Kidney (tissue), 14 donors: ENCODE data around the gene RNU7-1. TPM values are rescaled to one million over a fixed set of nuclear protein-coding genes. Genes with fewer than 3 reads are reported as not detected.

Experiments
- DNase-seq, 5 donors: peaks; one replicate each; pipeline ENCODE4 v3.0.0-alpha.2; 2013 to 2020
- FAIRE-seq: peaks from 2 replicates; lab custom pipeline; 2012; peaks lifted over from hg19 to GRCh38; lab: Jason Lieb, UNC
- H3K27ac ChIP-seq, 2 donors: one replicate each; pipeline ENCODE4 v1.7.0; 2013; ENCODE audit warnings: low read depth in 2 of 2, low read length in 2 of 2, inconsistent platforms in 1 of 2
- H3K27me3 ChIP-seq: one replicate; pipeline ENCODE4 v1.7.1; 2013; ENCODE audit warnings: low read length, inconsistent platforms; ENCODE audit not compliant: control insufficient read depth, insufficient read depth
- H3K36me3 ChIP-seq, 3 donors: one replicate each; pipeline versions ENCODE4 v1.7.0 to v1.7.1; 2013; ENCODE audit warnings: low read length in 3 of 3, control low read depth in 1 of 3, inconsistent platforms in 1 of 3; ENCODE audit not compliant: insufficient read depth in 3 of 3, control insufficient read depth in 2 of 3
- H3K4me1 ChIP-seq, 3 donors: one replicate each; pipeline versions ENCODE4 v1.7.0 to v1.7.1; 2013; ENCODE audit warnings: low read length in 3 of 3, inconsistent platforms in 1 of 3, low read depth in 1 of 3; ENCODE audit not compliant: control insufficient read depth in 2 of 3, insufficient read depth in 2 of 3
- H3K4me3 ChIP-seq, 3 donors: one replicate each; pipeline versions ENCODE4 v1.7.0 to v1.8.1; 2013; ENCODE audit warnings: low read length in 3 of 3, control low read depth in 1 of 3, inconsistent platforms in 1 of 3
- H3K9ac ChIP-seq, 3 donors: one replicate each; pipeline versions ENCODE4 v1.7.0 to v1.7.1; 2013; ENCODE audit warnings: low read length in 3 of 3, control low read depth in 1 of 3, inconsistent platforms in 1 of 3
- H3K9me3 ChIP-seq, 3 donors: one replicate each; pipeline versions ENCODE4 v1.7.0 to v1.7.1; 2013; ENCODE audit warnings: low read length in 3 of 3, control low read depth in 1 of 3, inconsistent platforms in 1 of 3; ENCODE audit not compliant: control insufficient read depth in 2 of 3, insufficient read depth in 1 of 3
- CTCF ChIP-seq: IDR thresholded peaks from 3 replicates; pipeline ENCODE4 v1.5.1; 2012; ENCODE audit warnings: mild to moderate bottlenecking, moderate library complexity, borderline replicate concordance; ENCODE audit not compliant: insufficient read depth; ENCODE audit errors: extremely low read depth
- intact Hi-C: fragments of 100-400 bp; cut with DNase I; formaldehyde crosslinking; loops from one replicate; pipeline ENCODE4 v1.11.1; 2022
- microRNA-seq: library from miRNA; unstranded; fragments of <30 nt; microRNA quantifications from one replicate; pipeline ENCODE4 v1.2.0, GENCODE V29; 2020
- polyA plus RNA-seq: library from polyadenylated mRNA; stranded (reverse); fragments of 350-450 nt; fragmentation: Illumina TruSeq; extraction: RNeasy Lipid Tissue Mini Kit (QIAGEN cat#74804); gene quantifications from one replicate; pipeline ENCODE4 v1.2.3, GENCODE V29; 2014; ENCODE audit warnings: low read depth, low replicate concordance; ENCODE audit not compliant: insufficient read depth
- total RNA-seq: library from RNA; stranded (reverse); fragmentation: NEBNext Ultra II Directional; extraction: Animal tissue kit (Norgen Biotek cat#: 25700); gene quantifications from one replicate; pipeline ENCODE4 v1.2.1, GENCODE V29; 2021
- donor health status: control.
- donor health status: control.
- donor health status: control.
- donor health status: control.
- donor health status: control.
- donor health status: DM: yes; HTN: yes; CAD: no.
- donor health status: Normal renal cell carcinoma (clear cell type).

Gene RNU7-1
- total and polyA plus RNA-seq, 2 donors from 2014 or later, result not detected

- TF ChIP-seq CTCF, result no peak
- H3K4me3 ChIP-seq, result no peak overlapping the region
- DNase-seq, result no peak
Observed at GRCh38 chr12:6982532-6982931, 38.9 kb downstream of the RNU7-1 start.

DNA sequence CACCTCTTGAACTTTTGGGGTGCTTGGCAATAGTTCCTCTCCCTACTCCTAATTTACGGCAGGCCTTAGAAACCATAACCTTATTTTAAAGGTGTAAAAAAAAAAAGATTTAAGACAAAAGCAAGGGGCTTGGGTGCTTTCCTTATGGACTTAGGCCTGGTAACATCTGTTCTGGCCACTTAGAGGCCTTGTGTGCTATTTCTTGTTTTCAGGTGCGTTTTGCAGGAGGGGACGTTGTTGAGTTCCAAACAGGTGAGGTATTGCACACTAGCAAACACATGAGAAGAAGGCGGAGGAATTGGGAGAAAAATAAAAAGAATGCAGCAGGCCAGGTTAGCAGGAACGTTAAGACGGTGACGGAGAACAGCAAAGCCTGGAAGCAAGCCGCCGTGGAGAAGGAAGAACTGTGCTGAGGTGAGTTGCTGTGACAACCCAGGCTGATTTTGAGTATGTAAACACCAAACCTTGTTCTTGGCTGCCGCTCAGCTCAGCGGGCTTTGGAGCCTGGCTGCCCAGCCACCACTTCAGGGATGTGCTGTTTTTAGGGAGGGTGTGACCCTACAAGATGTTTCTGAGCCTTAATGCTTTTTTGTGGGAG, 44.4 kb downstream of the RNU7-1 start:
- H3K4me3 ChIP-seq, result no peak overlapping the region
- no peaks in the 10 kb centered on the region for H3K27me3 ChIP-seq
- peaks cover 5 to 10% (median 5%) of the 10 kb centered on the region in 3 donors for H3K36me3 ChIP-seq
- no peaks in the 10 kb centered on the region for H3K9me3 ChIP-seq
- H3K27ac ChIP-seq, result no peak overlapping the region
- no peaks in the 10 kb centered on the region for H3K4me1 ChIP-seq
- no peak for FAIRE-seq
- no peak overlapping the region for H3K9ac ChIP-seq
- no peak for TF ChIP-seq CTCF
- no peak for DNase-seq
- intact Hi-C loops, result no loop called here

More at GRCh38 chr12:6982532-6982931, 38.9 kb downstream of the RNU7-1 start:
- H3K27ac ChIP-seq, result no peak overlapping the region
- FAIRE-seq, result no peak
- H3K27me3 ChIP-seq, result no peaks in the 10 kb centered on the region
- H3K4me1 ChIP-seq, result no peaks in the 10 kb centered on the region
- intact Hi-C loops, result no loop called here
- peaks cover 4 to 32% (median 30%) of the 10 kb centered on the region in 3 donors for H3K36me3 ChIP-seq
- no peak overlapping the region for H3K9ac ChIP-seq
- no peaks in the 10 kb centered on the region for H3K9me3 ChIP-seq

Small RNAs within 50 kb of the gene (microRNA-seq; reads per million reads assigned to microRNA genes)
- gene MIR141 (305 reads per million, percentile 68 among the genes with 10 or more reads in this experiment), gene MIR200C (3,315 reads per million, percentile 89 among the genes with 10 or more reads in this experiment)

Other genes with a start within 250 kb of the RNU7-1 start
- gene PIANP, start 243.0 kb upstream of the RNU7-1 start, total RNA-seq, result 0.63 TPM
- gene PIANP, start 243.0 kb upstream of the RNU7-1 start, polyA plus RNA-seq, result 0.45 TPM
- 71.9 TPM for gene COPS7A, start 219.8 kb upstream of the RNU7-1 start, total RNA-seq
- gene COPS7A, start 219.8 kb upstream of the RNU7-1 start, polyA plus RNA-seq, result 94.1 TPM
- gene MLF2, start 190.7 kb upstream of the RNU7-1 start, total RNA-seq, result 141 TPM
- gene MLF2, start 190.7 kb upstream of the RNU7-1 start, polyA plus RNA-seq, result 289 TPM
- 269 TPM for gene PTMS, start 177.5 kb upstream of the RNU7-1 start, total RNA-seq
- gene PTMS, start 177.5 kb upstream of the RNU7-1 start, polyA plus RNA-seq, result 590 TPM
- 1.3 TPM for gene LAG3, start 171.3 kb upstream of the RNU7-1 start, total RNA-seq
- gene LAG3, start 171.3 kb upstream of the RNU7-1 start, polyA plus RNA-seq, result not detected
- gene CD4, start 154.3 kb upstream of the RNU7-1 start, total RNA-seq, result 38.1 TPM
- gene CD4, start 154.3 kb upstream of the RNU7-1 start, polyA plus RNA-seq, result 12.2 TPM
- 5.0 TPM for gene GPR162, start 122.0 kb upstream of the RNU7-1 start, total RNA-seq
- gene GPR162, start 122.0 kb upstream of the RNU7-1 start, polyA plus RNA-seq, result 9.8 TPM
- gene P3H3, start 115.4 kb upstream of the RNU7-1 start, total RNA-seq, result 17.0 TPM
- gene P3H3, start 115.4 kb upstream of the RNU7-1 start, polyA plus RNA-seq, result 18.5 TPM
- gene GNB3, start 102.9 kb upstream of the RNU7-1 start, total RNA-seq, result 2.6 TPM
- 1.4 TPM for gene GNB3, start 102.9 kb upstream of the RNU7-1 start, polyA plus RNA-seq
- 1.3 TPM for gene CDCA3, start 92.5 kb upstream of the RNU7-1 start, total RNA-seq
- gene CDCA3, start 92.5 kb upstream of the RNU7-1 start, polyA plus RNA-seq, result 2.1 TPM
- 75.5 TPM for gene USP5, start 91.7 kb upstream of the RNU7-1 start, total RNA-seq
- gene USP5, start 91.7 kb upstream of the RNU7-1 start, polyA plus RNA-seq, result 52.3 TPM
- 437 TPM for gene TPI1, start 76.3 kb upstream of the RNU7-1 start, total RNA-seq
- gene TPI1, start 76.3 kb upstream of the RNU7-1 start, polyA plus RNA-seq, result 1,220 TPM
- gene SPSB2, start 70.5 kb upstream of the RNU7-1 start, total RNA-seq, result 19.0 TPM
- 21.3 TPM for gene SPSB2, start 70.5 kb upstream of the RNU7-1 start, polyA plus RNA-seq
- 16.6 TPM for gene LRRC23, start 39.0 kb upstream of the RNU7-1 start, total RNA-seq
- gene LRRC23, start 39.0 kb upstream of the RNU7-1 start, polyA plus RNA-seq, result 19.7 TPM
- gene ENO2, start 29.2 kb upstream of the RNU7-1 start, total RNA-seq, result 35.7 TPM
- 10.3 TPM for gene ENO2, start 29.2 kb upstream of the RNU7-1 start, polyA plus RNA-seq
- 119 TPM for gene ATN1, start 15.9 kb upstream of the RNU7-1 start, total RNA-seq
- gene ATN1, start 15.9 kb upstream of the RNU7-1 start, polyA plus RNA-seq, result 34.2 TPM
- gene C12orf57, start 206 bp downstream of the RNU7-1 start, total RNA-seq, result 175 TPM
- gene C12orf57, start 206 bp downstream of the RNU7-1 start, polyA plus RNA-seq, result 336 TPM
- gene PTPN6, start 7.5 kb downstream of the RNU7-1 start, total RNA-seq, result 70.8 TPM
- gene PTPN6, start 7.5 kb downstream of the RNU7-1 start, polyA plus RNA-seq, result 38.0 TPM
- 141 TPM for gene PHB2, start 26.8 kb downstream of the RNU7-1 start, total RNA-seq
- 222 TPM for gene PHB2, start 26.8 kb downstream of the RNU7-1 start, polyA plus RNA-seq
- 50.3 TPM for gene EMG1, start 27.1 kb downstream of the RNU7-1 start, total RNA-seq
- gene EMG1, start 27.1 kb downstream of the RNU7-1 start, polyA plus RNA-seq, result 74.3 TPM
- 77.8 TPM for gene LPCAT3, start 74.7 kb downstream of the RNU7-1 start, total RNA-seq
- 59.2 TPM for gene LPCAT3, start 74.7 kb downstream of the RNU7-1 start, polyA plus RNA-seq
- gene C1S, start 116.9 kb downstream of the RNU7-1 start, total RNA-seq, result 402 TPM
- 81.2 TPM for gene C1S, start 116.9 kb downstream of the RNU7-1 start, polyA plus RNA-seq
- 514 TPM for gene C1R, start 148.6 kb downstream of the RNU7-1 start, total RNA-seq
- 183 TPM for gene C1R, start 148.6 kb downstream of the RNU7-1 start, polyA plus RNA-seq
- gene C1RL, start 165.4 kb downstream of the RNU7-1 start, total RNA-seq, result 147 TPM
- 25.2 TPM for gene C1RL, start 165.4 kb downstream of the RNU7-1 start, polyA plus RNA-seq
- gene RBP5, start 185.1 kb downstream of the RNU7-1 start, total RNA-seq, result 74.6 TPM
- 609 TPM for gene RBP5, start 185.1 kb downstream of the RNU7-1 start, polyA plus RNA-seq
- 64.2 TPM for gene CLSTN3, start 186.6 kb downstream of the RNU7-1 start, total RNA-seq
- 33.0 TPM for gene CLSTN3, start 186.6 kb downstream of the RNU7-1 start, polyA plus RNA-seq
- 42.3 TPM for gene PEX5, start 245.9 kb downstream of the RNU7-1 start, total RNA-seq
- 30.8 TPM for gene PEX5, start 245.9 kb downstream of the RNU7-1 start, polyA plus RNA-seq